A673 (cell line): ENCODE results near the gene OR8S1. TPM values are rescaled to one million over a fixed set of nuclear protein-coding genes. Genes with fewer than 3 reads are reported as not detected.
A peak's percentile ranks its signal among the peaks of the same experiment; 100 is the strongest.

ENCODE experiments used
- BruUV-seq: library from RNA; stranded (reverse); fragments of 400-500 nt; replicated peaks from 2 replicates; lab custom pipeline; 2021; lab: Mats Ljungman, UMichigan
- CTCF ChIA-PET: fragments of 300-600 bp; sonication (Branson Sonifier 250); formaldehyde crosslinking; loops from one replicate; lab custom pipeline; 2022; ENCODE audit warnings: antibody characterized with exemption; lab: Charles Lee
- POLR2A ChIA-PET: fragments of 300-600 bp; sonication (Branson Sonifier 250); formaldehyde crosslinking; loops from one replicate; lab custom pipeline; 2022; ENCODE audit warnings: antibody characterized with exemption; ENCODE audit not compliant: low non-redundant PET; lab: Charles Lee
- DNase-seq: peaks from one replicate; pipeline ENCODE4 v3.0.0-alpha.2; 2015; ENCODE audit warnings: low spot score
- H3K27ac ChIP-seq: fragments of 200-600 bp; sonication (generic); 2 replicates; pipeline ENCODE4 v1.5.1; 2016; ENCODE audit warnings: mixed run types, low read depth, mild to moderate bottlenecking, mixed read lengths, antibody characterized with exemption, low read length; ENCODE audit not compliant: poor library complexity, severe bottlenecking
- H3K27me3 ChIP-seq: fragments of 200-600 bp; sonication (generic); replicated peaks from 2 replicates; pipeline ENCODE4 v1.6.1; 2017; ENCODE audit warnings: mixed run types, low read depth, mild to moderate bottlenecking, mixed read lengths, antibody characterized with exemption, low read length; ENCODE audit not compliant: insufficient read depth, poor library complexity
- H3K36me3 ChIP-seq: fragments of 200-600 bp; sonication (generic); 2 replicates; pipeline ENCODE4 v1.6.1; 2016; ENCODE audit warnings: mixed run types, mild to moderate bottlenecking, mixed read lengths, antibody characterized with exemption, low read length; ENCODE audit not compliant: insufficient read depth, poor library complexity, severe bottlenecking
- H3K4me1 ChIP-seq: fragments of 200-600 bp; sonication (generic); 2 replicates; pipeline ENCODE4 v1.6.1; 2017; ENCODE audit warnings: mixed run types, mild to moderate bottlenecking, mixed read lengths, antibody characterized with exemption, low read length; ENCODE audit not compliant: insufficient read depth, poor library complexity, severe bottlenecking
- H3K4me3 ChIP-seq: fragments of 200-600 bp; sonication (generic); 2 replicates; pipeline ENCODE4 v1.5.1; 2016; ENCODE audit warnings: low read depth, mixed run types, mild to moderate bottlenecking, mixed read lengths, low read length; ENCODE audit not compliant: poor library complexity, severe bottlenecking
- H3K9me3 ChIP-seq: fragments of 200-600 bp; sonication (generic); 2 replicates; pipeline ENCODE4 v1.6.1; 2016; ENCODE audit warnings: mixed run types, low read depth, mild to moderate bottlenecking, mixed read lengths, antibody characterized with exemption, low read length; ENCODE audit not compliant: poor library complexity, severe bottlenecking
- EZH2 ChIP-seq: fragments of 200-600 bp; sonication (generic); IDR thresholded peaks from 2 replicates; pipeline ENCODE4 v1.6.1; 2017; ENCODE audit warnings: borderline replicate concordance, low read depth, mild to moderate bottlenecking, mixed read lengths, antibody characterized with exemption, low read length; ENCODE audit not compliant: poor library complexity, severe bottlenecking
- intact Hi-C: fragments of 100-400 bp; cut with micrococcal nuclease; formaldehyde crosslinking; loops from one replicate; pipeline ENCODE4 v1.10.0; 2022; ENCODE audit not compliant: unreplicated experiment
- total RNA-seq: library from RNA; stranded (reverse); gene quantifications from 2 replicates; pipeline ENCODE4 v1.2.3, GENCODE V29; 2021
- TF ChIP-seq, protein P1 (sequence below): fragments of 300-800, 200-600 bp; sonication (generic); conservative IDR thresholded peaks from 2 replicates; pipeline ENCODE4 v1.5.1; 2017; ENCODE audit warnings: low read depth, mild to moderate bottlenecking, antibody characterized with exemption, low read length, moderate library complexity, mixed read lengths

OR8S1 gene
- total RNA-seq, 1 experiment from 2014 or later: not detected

DNA sequence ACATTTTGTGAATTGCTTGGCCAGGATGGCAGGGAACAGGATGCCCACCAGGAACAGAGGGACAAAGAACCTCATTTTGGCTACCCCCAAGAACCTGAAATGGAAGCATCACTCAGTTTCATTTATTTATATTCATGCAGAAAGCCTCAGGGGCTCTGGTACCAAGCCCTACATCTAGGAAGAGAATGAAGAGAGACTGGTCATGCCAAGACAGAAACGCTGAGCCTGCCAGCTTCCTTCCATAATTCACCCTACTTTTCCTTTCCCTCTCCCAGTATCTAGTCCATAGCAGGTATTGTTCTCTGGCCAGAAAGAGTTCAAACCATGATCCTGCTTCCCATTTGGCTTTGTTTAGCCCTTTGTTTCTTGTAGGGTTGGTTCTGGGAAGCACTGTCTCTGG, 44.5 kb downstream of the OR8S1 start, which contains the start of gene LALBA:
Gene LALBA (minus strand): TSS at position 101 of the 400 bp plus-strand sequence. CDS start 26 bp downstream, at position 75.
- Histone ChIP-seq H3K27ac (no peak within 1 kb of the TSS), H3K36me3 (no peaks in the 10 kb centered on the region), H3K9me3 (no peaks in the 10 kb centered on the region), H3K4me1 (no peaks in the 10 kb centered on the region), H3K27me3 (peaks cover 19% of the 10 kb centered on the region), H3K4me3 (no peak within 1 kb of the TSS)
- DNase-seq: no peak
- ChIA-PET CTCF (no interaction called here), POLR2A (no interaction called here)
- intact Hi-C loops: no loop called here
- BruUV-seq: no TSS peak
- no peak for TF ChIP-seq EZH2
- TF ChIP-seq, protein P1, sequence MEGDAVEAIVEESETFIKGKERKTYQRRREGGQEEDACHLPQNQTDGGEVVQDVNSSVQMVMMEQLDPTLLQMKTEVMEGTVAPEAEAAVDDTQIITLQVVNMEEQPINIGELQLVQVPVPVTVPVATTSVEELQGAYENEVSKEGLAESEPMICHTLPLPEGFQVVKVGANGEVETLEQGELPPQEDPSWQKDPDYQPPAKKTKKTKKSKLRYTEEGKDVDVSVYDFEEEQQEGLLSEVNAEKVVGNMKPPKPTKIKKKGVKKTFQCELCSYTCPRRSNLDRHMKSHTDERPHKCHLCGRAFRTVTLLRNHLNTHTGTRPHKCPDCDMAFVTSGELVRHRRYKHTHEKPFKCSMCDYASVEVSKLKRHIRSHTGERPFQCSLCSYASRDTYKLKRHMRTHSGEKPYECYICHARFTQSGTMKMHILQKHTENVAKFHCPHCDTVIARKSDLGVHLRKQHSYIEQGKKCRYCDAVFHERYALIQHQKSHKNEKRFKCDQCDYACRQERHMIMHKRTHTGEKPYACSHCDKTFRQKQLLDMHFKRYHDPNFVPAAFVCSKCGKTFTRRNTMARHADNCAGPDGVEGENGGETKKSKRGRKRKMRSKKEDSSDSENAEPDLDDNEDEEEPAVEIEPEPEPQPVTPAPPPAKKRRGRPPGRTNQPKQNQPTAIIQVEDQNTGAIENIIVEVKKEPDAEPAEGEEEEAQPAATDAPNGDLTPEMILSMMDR: no peak

DNA sequence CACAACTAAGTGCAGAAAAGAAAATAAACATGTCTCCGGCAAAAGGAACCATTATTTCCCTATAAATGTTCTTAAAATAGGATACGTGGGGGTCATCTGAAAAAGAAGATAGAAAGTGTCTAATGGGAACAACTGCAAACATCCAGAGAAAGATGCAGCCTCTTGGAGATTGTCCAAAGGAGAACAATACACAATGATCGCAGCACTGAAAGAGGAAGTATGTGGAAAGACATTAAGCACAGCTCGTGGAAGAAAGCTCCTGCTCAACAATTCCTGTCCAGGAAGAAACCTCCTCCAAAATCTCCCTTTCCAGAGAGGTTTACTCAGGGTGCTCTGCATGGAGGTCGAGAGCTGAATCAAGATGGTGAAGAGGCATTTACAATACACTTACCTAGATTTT, 46.9 kb downstream of the OR8S1 start:
- H3K4me3 ChIP-seq: no peak overlapping the region
- H3K36me3 ChIP-seq: no peaks in the 10 kb centered on the region
- CTCF ChIA-PET: no interaction called here
- intact Hi-C loops: no loop called here
- BruUV-seq: no TSS peak
- H3K27me3 ChIP-seq: peaks cover 6% of the 10 kb centered on the region
- POLR2A ChIA-PET: no interaction called here
- no peaks in the 10 kb centered on the region for H3K9me3 ChIP-seq
- TF ChIP-seq EZH2: no peak
- TF ChIP-seq, protein P1: no peak
- H3K4me1 ChIP-seq: no peaks in the 10 kb centered on the region
- H3K27ac ChIP-seq: no peak overlapping the region
- DNase-seq: peak; percentile 11

Other genes starting within 250 kb of the OR8S1 start
- gene ZNF641, start 174.7 kb upstream of the OR8S1 start, total RNA-seq: 9.9 and 13.7 TPM in 2 replicates
- not detected in 2 replicates for gene ANP32D, start 53.1 kb upstream of the OR8S1 start, total RNA-seq
- gene C12orf54, start 43.1 kb upstream of the OR8S1 start, total RNA-seq: not detected in 2 replicates
- not detected in 2 replicates for gene LALBA, start 44.4 kb downstream of the OR8S1 start, total RNA-seq
- gene KANSL2, start 156.6 kb downstream of the OR8S1 start, total RNA-seq: 46.9 and 51.4 TPM in 2 replicates
- 51.0 and 51.8 TPM in 2 replicates for gene CCNT1, start 191.1 kb downstream of the OR8S1 start, total RNA-seq